KBM-7 (cell line): ENCODE measurements around the gene KRTAP4-3.
A peak's percentile ranks its signal among the peaks of the same experiment; 100 is the strongest.
"Not testable (repeated sequence)": the region's sequence is repeated elsewhere in the genome, so short reads cannot be mapped to it uniquely, and the experiment has no call there.

ENCODE experiments used
- DNase-seq: peaks from one replicate; pipeline ENCODE4 v3.0.0-alpha.2; 2015
- in situ Hi-C: fragments of 300-500 bp; cut with MboI; formaldehyde crosslinking; loops from 2 replicates; pipeline ENCODE4 v1.14.3; 2020; ENCODE audit warnings: low sequenced_read_pairs, low pct_unique_long_range_greater_than_20kb, mixed read lengths

The KRTAP4-3 gene

GRCh38 chr17:41160648-41161047, 7.4 kb downstream of the KRTAP4-3 start, which contains the start of gene KRTAP4-4:
KRTAP4-4 (minus strand) TSS chr17:41160748; CDS start chr17:41160691, 57 bp downstream.
- in situ Hi-C loops = no loop called here

GRCh38 chr17:41160190-41160589, 7.8 kb downstream of the KRTAP4-3 start:
- in situ Hi-C loops = not testable (repeated sequence)

More at GRCh38 chr17:41160648-41161047, 7.4 kb downstream of the KRTAP4-3 start, which contains the start of gene KRTAP4-4:
- DNase-seq = no peak

GRCh38 chr17:41153856-41154255, 14.2 kb downstream of the KRTAP4-3 start:
- in situ Hi-C loops = no loop called here
- DNase-seq = peak; percentile 40

More at GRCh38 chr17:41160190-41160589, 7.8 kb downstream of the KRTAP4-3 start:
- DNase-seq = not testable (repeated sequence)

GRCh38 chr17:41151525-41151924, 16.5 kb downstream of the KRTAP4-3 start:
- in situ Hi-C loops = no loop called here

GRCh38 chr17:41150026-41150425, 18.0 kb downstream of the KRTAP4-3 start:
- in situ Hi-C loops = no loop called here
- DNase-seq = no peak

More at GRCh38 chr17:41151525-41151924, 16.5 kb downstream of the KRTAP4-3 start:
- no peak for DNase-seq

GRCh38 chr17:41149652-41149985, 18.4 kb downstream of the KRTAP4-3 start, which contains the start of gene KRTAP4-5:
KRTAP4-5 (minus strand) TSS chr17:41149825; CDS start chr17:41149767, 58 bp downstream.
- in situ Hi-C loops = no loop called here
- DNase-seq = no peak

GRCh38 chr17:41148971-41149651, 18.9 kb downstream of the KRTAP4-3 start:
- DNase-seq = not testable (repeated sequence)

GRCh38 chr17:41147531-41148204, 20.4 kb downstream of the KRTAP4-3 start:
- no peak for DNase-seq
- in situ Hi-C loops = no loop called here

More at GRCh38 chr17:41148971-41149651, 18.9 kb downstream of the KRTAP4-3 start:
- in situ Hi-C loops = not testable (repeated sequence)

GRCh38 chr17:41145261-41145660, 22.8 kb downstream of the KRTAP4-3 start:
- in situ Hi-C loops = no loop called here
- DNase-seq = no peak

- DNase-seq = no peak
- in situ Hi-C loops = no loop called here
Observed at GRCh38 chr17:41144846-41145245, 23.2 kb downstream of the KRTAP4-3 start.

- in situ Hi-C loops = no loop called here
Observed at GRCh38 chr17:41141361-41141760, 26.7 kb downstream of the KRTAP4-3 start.

GRCh38 chr17:41140360-41141131, 27.5 kb downstream of the KRTAP4-3 start, which contains the start of gene KRTAP4-6:
KRTAP4-6 (minus strand) TSS chr17:41140544; CDS start chr17:41140487, 57 bp downstream.
- in situ Hi-C loops = no loop called here
- no peak for DNase-seq

More at GRCh38 chr17:41141361-41141760, 26.7 kb downstream of the KRTAP4-3 start:
- DNase-seq = no peak

- in situ Hi-C loops, DNase-seq: not testable (repeated sequence)
Observed at GRCh38 chr17:41139865-41140264, 28.2 kb downstream of the KRTAP4-3 start.

- no peak for DNase-seq
- in situ Hi-C loops = no loop called here
Observed at GRCh38 chr17:41133880-41134735, 33.9 kb downstream of the KRTAP4-3 start.

- no peak for DNase-seq
Observed at GRCh38 chr17:41131979-41132378, 36.0 kb downstream of the KRTAP4-3 start.

GRCh38 chr17:41127371-41127770, 40.6 kb downstream of the KRTAP4-3 start:
- no peak for DNase-seq
- in situ Hi-C loops = no loop called here

More at GRCh38 chr17:41131979-41132378, 36.0 kb downstream of the KRTAP4-3 start:
- in situ Hi-C loops = no loop called here

GRCh38 chr17:41126412-41126811, 41.6 kb downstream of the KRTAP4-3 start:
- DNase-seq = no peak
- in situ Hi-C loops = no loop called here

- no peak for DNase-seq
- in situ Hi-C loops = no loop called here
Observed at GRCh38 chr17:41125064-41125463, 43.0 kb downstream of the KRTAP4-3 start.
